Measurements from ENCODE around the gene SORCS2. TPM values are rescaled to one million over a fixed set of nuclear protein-coding genes. Genes with fewer than 3 reads are reported as not detected.

Gene SORCS2
- total RNA-seq, 2 donors from 2014 or later, result 0.21 to 0.92 TPM

DNA sequence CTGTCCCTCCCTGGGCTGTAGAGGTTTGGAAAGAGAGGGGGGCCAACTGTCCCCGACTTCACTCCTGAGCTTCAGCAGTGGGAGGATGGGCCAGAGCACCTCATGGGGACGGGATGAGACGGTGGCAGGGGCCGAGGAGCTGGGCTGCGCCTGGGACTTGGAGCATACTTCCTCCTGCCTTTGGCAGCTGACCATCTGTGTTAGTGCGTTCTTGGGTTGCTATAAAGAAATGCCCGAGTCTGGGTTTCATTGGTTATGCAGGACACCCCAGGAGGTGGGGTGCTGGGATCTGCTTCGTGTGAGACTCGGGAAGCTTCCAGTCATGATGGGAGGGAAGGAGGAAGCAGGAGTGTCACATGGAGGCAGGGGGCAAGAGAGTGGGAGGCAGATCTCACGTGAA is 235.0 kb downstream of the SORCS2 start:
- DNase-seq (peak in 1 of 2 donors; percentile 12), ATAC-seq (no peak)
- intact Hi-C loops (cut with DNase I, micrococcal nuclease), result no loop called here

DNA sequence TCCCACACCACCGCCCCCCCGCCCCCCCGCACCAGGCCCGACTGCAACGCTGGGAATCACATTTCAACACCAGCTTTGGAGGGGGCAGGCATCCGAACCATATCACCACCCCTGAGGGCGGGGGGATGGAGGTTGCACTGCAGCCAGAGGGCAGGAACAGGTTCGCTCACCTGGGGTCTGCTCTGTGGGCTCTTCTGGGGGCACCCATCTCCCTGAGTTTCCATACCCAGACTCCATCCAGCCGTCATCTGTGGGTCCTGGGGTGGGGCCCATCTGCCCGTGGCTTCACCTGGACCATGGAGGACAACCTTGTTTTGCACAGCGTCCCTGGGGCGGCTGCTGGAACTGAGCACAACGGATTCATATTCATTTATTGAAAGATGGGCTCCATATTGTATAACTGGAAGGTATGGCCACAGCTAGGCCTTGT is 235.5 kb downstream of the SORCS2 start:
- DNase-seq, result peak in 1 of 2 donors; percentile 10
- ATAC-seq, result no peak
- intact Hi-C loops (cut with DNase I, micrococcal nuclease), result no loop called here

DNA sequence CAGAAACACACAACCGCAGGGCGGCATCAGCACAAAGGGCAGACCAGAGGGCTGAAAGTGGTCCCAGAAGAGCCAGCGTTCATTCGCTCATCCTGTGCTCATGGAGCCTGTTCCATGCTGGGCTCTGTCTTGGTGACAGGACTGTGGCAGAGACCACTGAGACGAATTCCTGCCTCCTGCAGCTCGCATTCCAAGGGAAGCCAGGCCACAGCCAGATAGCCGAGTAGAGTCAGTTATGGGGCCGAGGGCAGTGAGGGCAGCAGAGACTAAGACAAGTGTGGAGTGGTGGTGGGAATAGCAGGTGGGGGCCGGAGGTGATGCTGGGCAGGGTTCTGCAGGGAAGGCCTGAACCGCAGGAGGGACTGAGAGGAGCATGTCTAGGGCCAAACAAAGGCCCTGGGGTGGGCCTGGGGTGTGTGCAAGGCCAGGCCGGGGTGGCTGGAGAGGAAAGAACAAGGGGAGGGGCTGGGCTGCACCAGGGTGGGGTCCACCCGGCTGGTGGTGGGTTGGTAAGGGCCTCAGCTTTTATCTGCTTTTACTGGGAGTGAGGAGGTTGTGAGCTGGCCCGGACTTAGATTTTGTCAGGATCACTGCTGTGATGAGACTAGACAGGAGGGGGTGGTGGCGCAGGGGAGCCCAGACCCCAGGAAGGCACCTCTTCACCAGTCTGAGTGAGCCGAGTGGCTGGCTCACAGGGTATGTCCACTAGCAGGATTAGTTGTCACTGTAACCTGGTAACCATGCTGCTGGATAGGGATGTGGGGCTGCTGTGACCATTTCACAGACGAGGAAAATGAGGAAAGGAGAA is 236.1 kb downstream of the SORCS2 start:
- intact Hi-C loops (cut with DNase I, micrococcal nuclease), result no loop called here
- no peak for ATAC-seq

DNA sequence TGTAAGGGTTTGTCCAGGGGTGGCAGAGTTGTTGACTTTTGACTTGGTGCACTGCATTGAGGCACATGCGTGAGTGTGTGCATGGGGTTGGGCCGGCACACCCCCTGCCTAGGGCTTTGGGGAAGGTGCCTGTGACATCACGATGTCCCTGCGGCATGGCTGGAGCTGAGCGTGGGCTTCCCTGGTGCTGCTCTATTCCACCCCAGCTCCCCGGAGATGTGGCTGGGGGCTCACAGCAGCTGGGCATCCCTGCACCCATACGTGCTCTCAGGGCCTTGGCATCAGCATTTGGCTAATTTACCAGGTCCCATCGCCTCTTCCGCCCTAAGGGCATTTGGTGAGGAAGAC is 236.7 kb downstream of the SORCS2 start:
- no peak for ATAC-seq
- DNase-seq, result peak in 1 of 2 donors; percentile 19
- intact Hi-C loops (cut with DNase I, micrococcal nuclease), result no loop called here

More for the DNA sequence above, 236.1 kb downstream of the SORCS2 start:
- DNase-seq, result peak in 1 of 2 donors; percentile 16

DNA sequence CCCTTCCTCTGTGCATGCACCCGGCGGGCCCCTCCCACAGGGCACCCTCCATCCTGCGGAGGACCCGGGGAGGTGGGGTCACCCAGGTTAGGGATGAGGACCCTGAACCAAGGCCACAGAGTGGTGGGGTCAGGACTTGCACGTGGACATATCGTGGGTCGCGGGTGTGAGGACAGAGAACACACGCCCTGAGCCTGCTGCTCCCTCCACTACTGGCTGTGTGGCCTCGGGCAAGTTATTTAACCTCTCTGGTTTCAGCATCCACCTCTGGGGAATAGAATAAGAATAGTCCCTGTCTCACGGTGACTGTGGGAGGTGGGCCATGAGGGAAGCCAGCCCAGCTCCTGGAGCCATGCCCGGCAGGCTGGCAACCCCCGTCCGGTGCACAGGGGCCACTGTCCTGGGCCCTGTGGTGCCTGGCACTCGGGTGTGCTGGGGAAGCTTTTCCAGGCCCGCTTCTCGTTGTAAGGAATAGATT is 237.3 kb downstream of the SORCS2 start:
- no peak for ATAC-seq
- peak in 1 of 2 donors; percentile 10 for DNase-seq
- intact Hi-C loops (cut with DNase I, micrococcal nuclease), result no loop called here

DNA sequence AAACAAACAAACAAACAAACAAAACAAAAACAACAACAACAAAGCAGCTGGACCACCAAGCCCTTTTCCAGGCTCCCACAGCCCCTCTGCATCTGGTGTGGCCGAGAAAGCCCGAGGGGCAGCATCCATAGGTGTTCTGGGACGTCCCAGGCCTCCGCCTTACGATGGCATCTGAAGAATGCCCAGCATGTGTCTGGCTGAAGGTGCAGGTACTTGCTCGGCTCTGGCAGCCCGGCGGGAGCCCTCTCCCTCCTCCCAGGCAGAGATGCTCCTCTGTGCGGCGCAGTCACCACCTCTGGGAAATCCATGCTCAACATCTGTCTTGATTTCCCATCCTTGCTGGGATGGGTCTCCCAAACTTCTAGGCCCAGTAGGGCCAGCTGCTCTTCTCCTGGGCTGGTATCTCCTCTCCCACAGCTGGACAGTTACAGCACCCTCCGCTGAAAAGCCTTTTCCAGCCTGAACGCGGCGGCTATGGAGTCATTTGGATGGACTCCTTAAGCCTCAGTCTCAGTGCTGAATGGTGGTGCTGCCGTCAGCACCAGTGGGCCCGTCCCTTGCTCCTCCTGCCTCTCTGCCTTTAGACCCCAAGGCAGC is 238.1 kb downstream of the SORCS2 start:
- no peak for ATAC-seq
- intact Hi-C loops (cut with DNase I, micrococcal nuclease), result no loop called here
- DNase-seq, result peak in 1 of 2 donors; percentile 0

DNA sequence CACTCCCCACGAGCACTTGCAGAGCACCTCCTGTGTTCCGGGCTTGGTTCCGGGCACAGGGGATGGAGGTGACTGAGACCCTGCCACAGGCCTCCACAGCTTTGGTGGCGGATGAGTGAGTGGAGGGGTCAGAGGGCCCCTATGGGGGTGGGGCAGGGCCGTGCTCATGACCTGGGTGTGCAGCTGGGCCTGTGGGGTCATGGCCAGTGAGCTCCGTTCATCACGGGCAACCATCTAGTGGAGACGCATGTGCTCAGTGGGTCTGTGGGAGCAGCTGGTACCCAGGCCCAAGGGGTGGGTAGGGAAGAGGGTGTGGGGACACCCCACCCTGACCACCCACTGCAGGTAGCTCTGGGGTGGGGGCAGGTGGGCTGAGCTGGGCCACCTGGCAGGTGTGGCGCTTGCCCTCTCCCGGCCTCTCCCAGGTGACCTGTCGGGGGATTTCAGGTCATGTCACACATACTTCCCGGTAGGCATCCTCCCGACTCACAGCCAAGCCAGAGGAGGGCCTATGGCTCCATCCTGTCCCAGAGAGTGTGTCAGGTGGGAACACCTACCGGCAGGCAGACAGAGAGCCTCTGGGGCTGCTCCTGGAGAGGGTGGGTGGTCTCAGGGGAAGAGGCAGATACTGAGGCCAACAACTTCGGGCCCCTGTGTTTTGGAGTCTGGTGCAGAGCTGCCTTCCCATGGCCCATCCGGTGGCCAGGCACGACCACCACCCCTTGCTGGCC is 238.8 kb downstream of the SORCS2 start:
- no peak for ATAC-seq
- peak in 1 of 2 donors; percentile 18 for DNase-seq
- intact Hi-C loops (cut with DNase I, micrococcal nuclease), result no loop called here

DNA sequence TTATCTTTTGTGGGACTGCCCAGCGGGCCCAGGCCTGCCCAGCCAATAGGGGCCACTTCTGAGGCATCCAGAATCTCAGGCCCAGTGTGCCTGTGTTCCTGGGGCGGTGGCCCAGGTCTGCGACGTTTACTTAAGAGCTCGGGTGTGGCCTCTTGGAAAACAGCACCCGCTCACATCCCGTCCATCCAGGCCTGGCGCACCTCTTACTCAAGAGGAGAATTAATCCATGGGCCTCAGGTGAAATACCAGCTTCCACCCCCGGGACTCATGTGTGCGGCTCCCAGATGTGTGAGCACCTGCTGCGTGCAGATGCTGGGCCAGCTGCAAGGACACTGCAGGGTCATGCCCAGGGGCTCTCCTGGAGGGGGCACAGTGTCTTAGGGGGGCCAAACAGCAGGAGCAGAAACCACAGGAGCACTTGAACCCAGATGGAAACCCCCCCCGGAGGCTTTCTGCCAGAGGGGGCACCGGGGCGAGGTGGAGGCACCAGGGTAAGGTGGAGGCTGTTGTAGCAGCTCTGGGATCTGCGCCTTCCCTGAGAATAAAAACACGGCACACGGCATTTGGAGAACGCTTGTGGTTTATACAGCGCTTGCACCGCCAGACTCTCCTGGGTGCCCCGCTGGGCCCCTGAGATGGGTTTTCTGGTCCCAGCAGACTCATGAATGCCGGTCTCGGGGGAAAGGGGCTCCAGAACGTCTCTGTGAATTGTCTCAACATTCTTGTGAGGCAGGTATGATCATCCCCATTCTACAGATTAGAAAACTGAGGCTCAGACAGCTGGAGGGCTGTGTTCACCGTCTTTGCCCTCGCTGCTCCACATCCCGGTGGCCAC is 239.6 kb downstream of the SORCS2 start:
- ATAC-seq, result peak; percentile 45
- peak in 1 of 2 donors; percentile 17 for DNase-seq
- intact Hi-C loops (cut with DNase I, micrococcal nuclease), result no loop called here

DNA sequence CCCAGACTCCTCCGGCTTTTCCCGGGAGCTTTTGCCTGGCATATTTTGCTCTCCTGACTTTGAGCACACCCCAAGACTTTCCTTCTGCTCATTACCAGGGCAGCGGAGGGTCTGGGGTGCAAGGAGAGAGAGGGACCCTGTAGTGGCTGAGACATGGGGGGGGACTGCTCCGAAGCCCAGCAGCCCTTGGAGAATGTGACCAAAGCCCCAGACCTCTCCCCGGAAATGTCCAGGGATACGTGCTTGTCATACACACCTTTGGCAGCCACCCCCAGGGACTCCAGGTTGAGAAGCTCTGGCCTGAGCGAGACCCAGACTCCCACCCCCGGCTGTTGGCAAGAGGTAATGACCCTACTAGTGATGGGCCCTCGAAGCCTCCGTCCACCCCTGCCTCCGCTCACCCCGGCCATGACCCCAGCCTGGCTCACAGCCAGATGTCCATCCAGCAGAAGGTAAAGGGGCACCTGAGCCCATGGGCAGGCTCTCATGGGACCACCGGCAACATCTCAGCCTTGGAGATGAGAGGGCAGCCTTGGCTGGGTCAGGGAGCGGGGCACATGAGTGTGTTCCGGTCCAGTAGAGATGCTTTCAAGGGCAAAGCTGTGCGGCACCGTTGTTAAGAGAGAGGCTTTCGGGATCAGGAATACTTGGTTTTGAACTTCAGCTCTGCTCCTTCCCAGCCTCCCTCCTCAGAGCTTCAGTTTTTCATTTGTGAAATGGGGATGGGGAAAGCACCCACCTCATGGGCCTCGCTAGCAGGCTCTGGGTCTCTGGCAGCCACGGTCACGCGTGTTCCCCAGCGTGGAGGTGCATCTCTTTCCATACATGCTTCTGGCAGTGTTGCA is 240.4 kb downstream of the SORCS2 start:
- intact Hi-C loops (cut with DNase I, micrococcal nuclease), result no loop called here
- DNase-seq, result no peak

DNA sequence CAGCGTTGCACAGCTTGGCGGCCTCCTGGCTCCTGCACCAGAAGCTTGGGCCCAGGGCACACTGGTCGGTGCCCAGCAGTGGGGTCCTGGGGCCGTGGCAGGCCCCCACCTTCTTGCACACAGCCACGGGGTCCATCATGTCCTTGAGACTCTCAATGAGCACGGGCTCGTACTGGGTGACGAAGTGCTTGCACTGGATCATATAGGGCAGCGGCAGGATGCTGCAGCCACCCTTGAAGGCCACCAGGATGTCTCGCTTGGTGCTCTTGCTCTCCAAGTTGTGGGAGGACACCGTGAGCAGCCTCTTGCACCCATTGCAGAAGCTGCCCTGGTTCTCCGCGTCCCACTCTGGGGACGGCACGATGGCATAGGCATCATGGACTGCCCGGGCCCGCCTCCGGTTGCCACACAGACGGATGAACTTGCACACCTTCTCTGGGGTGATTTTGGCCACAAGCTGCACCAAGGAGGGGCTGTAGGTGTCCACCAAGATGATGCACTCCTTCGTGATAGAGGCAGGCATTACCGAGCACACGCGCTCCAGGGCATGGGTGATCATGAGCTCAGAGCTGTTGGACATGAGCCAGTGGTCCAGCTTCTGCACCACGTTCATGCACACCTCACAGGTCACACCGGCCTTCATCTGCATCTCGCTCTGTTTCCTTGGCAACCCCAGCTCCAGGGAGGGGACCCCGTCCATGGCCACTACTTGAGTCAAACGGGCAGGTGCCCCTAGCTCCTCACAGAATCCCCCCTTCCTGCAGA is 241.2 kb downstream of the SORCS2 start:
- intact Hi-C loops (cut with DNase I, micrococcal nuclease), result no loop called here
- no peak for ATAC-seq
- no peak for DNase-seq

More for the DNA sequence above, 240.4 kb downstream of the SORCS2 start:
- no peak for ATAC-seq

DNA sequence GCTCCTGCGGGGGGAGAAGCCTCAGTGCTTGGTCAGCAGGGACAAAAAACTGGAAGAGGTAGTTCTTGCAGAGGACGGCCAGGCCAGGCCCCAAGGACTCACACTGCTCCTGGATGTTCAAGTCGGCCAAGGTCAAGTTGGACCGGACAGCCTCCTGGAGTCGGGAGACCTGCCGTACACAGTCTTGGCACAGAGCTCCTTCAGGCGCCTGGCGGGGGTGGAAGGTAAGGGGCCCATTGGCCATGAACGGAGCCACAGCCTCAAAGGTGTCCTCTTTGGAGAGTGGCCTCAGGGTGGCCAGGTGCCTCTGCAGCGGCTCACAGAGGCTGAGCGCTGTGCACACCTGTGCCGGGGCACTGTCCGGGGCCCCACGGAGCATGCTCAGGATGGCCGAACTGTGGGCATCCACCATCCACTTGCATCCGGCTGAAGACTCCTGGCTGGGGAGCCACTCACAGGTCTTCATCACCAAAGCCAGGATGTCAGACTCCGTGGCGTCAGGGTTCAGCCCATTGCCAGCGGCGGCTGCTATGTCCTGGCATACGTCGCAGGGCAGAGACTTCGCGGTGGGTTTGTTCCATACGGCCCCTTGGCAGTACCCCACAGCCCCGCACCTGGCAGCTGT is 241.9 kb downstream of the SORCS2 start:
- no peak for DNase-seq
- intact Hi-C loops (cut with DNase I, micrococcal nuclease), result no loop called here
- no peak for ATAC-seq

DNA sequence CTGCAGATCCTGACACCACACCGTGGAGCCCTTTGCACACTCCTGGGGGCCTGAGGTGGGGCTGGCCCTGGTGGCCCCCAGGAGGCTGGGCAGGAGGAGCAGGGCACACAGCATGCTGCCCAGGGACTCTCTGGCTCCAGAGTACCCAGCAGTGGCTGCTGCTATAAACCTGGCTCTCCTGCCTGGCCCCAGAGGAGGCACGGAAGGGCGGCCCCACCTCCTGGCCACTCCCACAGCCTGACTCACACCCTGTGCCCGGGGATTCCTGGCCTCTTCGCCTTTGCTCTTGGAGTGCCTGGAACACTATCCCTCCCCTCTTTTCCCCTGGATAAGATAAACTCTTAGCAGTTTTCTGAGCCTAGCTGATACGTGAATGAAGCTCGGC is 242.4 kb downstream of the SORCS2 start, which contains the start of gene PSAPL1:
TSS of gene PSAPL1 (minus strand) at position 165 of the 385 bp plus-strand sequence. CDS start at position 114, 51 bp downstream.
- ATAC-seq, result peak; percentile 96
- peak; percentile 39 to 55 for DNase-seq
- intact Hi-C loops (cut with DNase I, micrococcal nuclease), result no loop called here

DNA sequence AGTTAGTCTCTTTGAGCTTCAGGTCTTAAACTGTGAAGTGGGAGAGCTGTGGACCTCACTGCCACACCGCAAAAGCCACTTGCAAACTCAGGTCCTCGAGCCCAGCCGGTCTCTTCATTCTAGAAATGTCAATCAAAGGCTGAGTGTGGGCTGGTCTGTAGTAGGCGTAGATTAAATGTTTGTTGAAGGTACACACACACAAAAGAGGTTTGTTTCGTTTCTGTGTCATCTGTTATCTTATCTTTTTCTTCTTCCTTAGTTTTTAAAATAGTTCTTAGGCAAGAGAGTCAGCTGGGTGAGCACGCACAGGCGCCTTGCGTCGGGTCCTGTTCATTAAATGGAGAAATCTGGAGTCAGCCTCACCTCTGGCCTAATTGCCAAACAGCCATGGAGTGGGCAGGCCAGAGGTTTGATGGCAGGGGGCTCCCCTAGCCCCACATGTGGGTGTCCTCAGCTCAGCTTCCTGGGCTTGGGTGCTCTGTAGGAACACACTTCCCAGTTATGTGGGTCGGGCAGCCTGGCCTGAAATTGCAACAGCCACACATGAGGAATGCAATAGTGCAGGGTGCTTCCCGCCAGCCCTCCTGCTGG is 243.2 kb downstream of the SORCS2 start:
- intact Hi-C loops (cut with DNase I, micrococcal nuclease), result no loop called here
- ATAC-seq (no peak), DNase-seq (no peak)

DNA sequence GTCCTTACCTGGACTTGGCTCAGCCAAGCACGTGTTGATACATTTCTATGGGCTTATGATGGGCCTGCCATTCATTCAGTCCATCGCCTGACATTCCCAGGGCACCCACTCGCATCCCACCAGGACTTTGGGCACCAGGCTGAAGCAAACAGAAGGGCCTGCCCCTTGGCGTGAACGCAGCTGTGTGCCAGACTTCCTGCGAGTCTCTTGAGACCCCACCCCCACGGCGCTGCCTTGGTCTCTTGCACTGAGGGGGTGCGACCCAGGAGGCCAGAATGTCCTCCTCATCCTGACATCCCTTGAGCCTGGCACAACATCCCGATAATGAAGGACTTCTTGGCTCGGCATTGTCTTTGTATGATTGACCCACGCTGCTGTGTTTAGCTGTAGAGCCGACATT is 243.9 kb downstream of the SORCS2 start:
- ATAC-seq, result no peak
- intact Hi-C loops (cut with DNase I, micrococcal nuclease), result no loop called here

DNA sequence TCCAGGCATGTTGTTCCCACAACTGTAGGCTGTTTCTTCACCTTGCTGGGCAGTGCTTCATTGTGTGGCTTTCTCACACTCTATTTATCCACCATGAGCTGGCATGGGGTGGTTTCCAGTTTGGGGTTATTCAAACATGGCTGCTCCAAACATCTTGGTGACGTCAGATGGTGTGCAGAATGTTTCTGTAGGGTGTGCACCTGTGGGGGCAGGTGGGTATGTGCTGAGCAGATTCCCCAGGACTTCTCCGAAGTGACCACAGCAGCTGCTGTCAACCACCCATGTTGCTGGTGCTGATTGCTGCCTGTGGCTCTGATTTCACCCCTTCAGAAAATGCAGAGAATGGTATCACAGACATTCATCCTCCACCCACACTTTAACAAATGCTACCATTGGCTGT is 247.4 kb downstream of the SORCS2 start:
- ATAC-seq (no peak), DNase-seq (no peak)
- intact Hi-C loops (cut with DNase I, micrococcal nuclease), result no loop called here

More for the DNA sequence above, 243.9 kb downstream of the SORCS2 start:
- no peak for DNase-seq

DNA sequence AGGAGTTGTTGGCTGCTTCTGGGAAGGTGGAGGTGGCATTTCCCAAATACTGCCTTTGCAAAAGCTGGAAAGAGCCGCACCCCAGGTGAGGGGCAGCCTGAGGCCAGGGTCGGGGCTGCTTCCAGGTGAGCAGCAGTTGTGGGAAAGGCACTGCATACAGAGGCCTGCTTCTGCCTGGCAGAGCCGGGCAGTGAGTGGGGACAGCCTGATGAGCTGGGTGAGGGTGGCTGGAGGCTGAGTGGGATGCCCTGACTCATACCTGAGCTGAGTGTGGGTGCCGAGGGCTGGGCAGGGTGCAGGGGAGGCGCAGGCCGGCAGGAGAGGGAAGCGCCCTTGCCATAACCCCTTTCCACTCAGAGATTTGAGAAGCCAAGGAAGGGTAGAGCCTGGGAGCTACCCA is 248.9 kb downstream of the SORCS2 start:
- intact Hi-C loops (cut with DNase I, micrococcal nuclease), result no loop called here
- no peak for ATAC-seq
- no peak for DNase-seq

All from left colon (tissue), 2 donors.